GM13977 (cell line): ENCODE data around the gene SLC25A5.

Experiments
- DNase-seq: peaks from one replicate; pipeline ENCODE4 v3.0.0; 2012; ENCODE audit warnings: low spot score
- CTCF ChIP-seq: IDR thresholded peaks from 2 replicates; pipeline ENCODE4 v1.5.1; 2012; ENCODE audit warnings: mild to moderate bottlenecking, control low read depth; ENCODE audit not compliant: insufficient read depth; ENCODE audit errors: extremely low read depth, missing control alignments
- in situ Hi-C: fragments of 300-500 bp; cut with MboI; formaldehyde crosslinking; loops from one replicate; pipeline ENCODE4 v1.12.0; 2022; ENCODE audit warnings: low sequenced_read_pairs, low pct_unique_long_range_greater_than_20kb, mixed read lengths, inconsistent platforms; ENCODE audit not compliant: unreplicated experiment

Gene SLC25A5

GRCh38 chrX:119467842-119468550 is at the start of gene SLC25A5:
TSS of gene SLC25A5 (plus strand) at chrX:119468444. CDS start at chrX:119468516, 72 bp downstream.
- in situ Hi-C loops: no loop called here
- TF ChIP-seq CTCF: no peak
- peak; percentile 88 for DNase-seq

GRCh38 chrX:119419146-119419545 is 49.1 kb upstream of the SLC25A5 start:
- TF ChIP-seq CTCF: no peak
- no peak for DNase-seq
- in situ Hi-C loops: no loop called here

GRCh38 chrX:119419898-119420297 is 48.3 kb upstream of the SLC25A5 start:
- in situ Hi-C loops: no loop called here
- DNase-seq: no peak
- no peak for TF ChIP-seq CTCF

- in situ Hi-C loops: no loop called here
- DNase-seq: no peak
- no peak for TF ChIP-seq CTCF
These were observed 47.1 kb upstream of the SLC25A5 start for GRCh38 chrX:119421016-119421705.

GRCh38 chrX:119423631-119424030 is 44.6 kb upstream of the SLC25A5 start:
- no peak for DNase-seq
- TF ChIP-seq CTCF: no peak
- in situ Hi-C loops: no loop called here

GRCh38 chrX:119424999-119425398 is 43.2 kb upstream of the SLC25A5 start:
- TF ChIP-seq CTCF: no peak
- DNase-seq: no peak
- in situ Hi-C loops: no loop called here
